B cell (primary cell): Measurements from ENCODE around the gene DUXB. TPM values are rescaled to one million over a fixed set of nuclear protein-coding genes. Genes with fewer than 3 reads are reported as not detected.

Experiments
- ATAC-seq: fragments of 200-7000 bp; cut with Tn5 transposase; one replicate; pipeline ENCODE4 v1.10.0; 2021; ENCODE audit warnings: low read depth, mild to moderate bottlenecking, moderate number of reproducible peaks, moderate library complexity
- CTCF ChIA-PET: fragments of 350-600 bp; sonication (Branson Sonifier 250); formaldehyde crosslinking; loops from one replicate; lab custom pipeline; 2021; ENCODE audit warnings: antibody characterized with exemption, inconsistent platforms; lab: Charles Lee
- POLR2A ChIA-PET: fragments of 350-600 bp; sonication (Branson Sonifier 250); formaldehyde crosslinking; loops from one replicate; lab custom pipeline; 2021; ENCODE audit warnings: antibody characterized with exemption; lab: Charles Lee
- DNase-seq: peaks from one replicate; pipeline ENCODE4 v3.0.0; 2013
- H2AFZ ChIP-seq: 2 replicates; pipeline ENCODE4 v1.6.1; 2012; ENCODE audit warnings: mild to moderate bottlenecking, low read depth, low read length; ENCODE audit not compliant: insufficient read depth, poor library complexity, severe bottlenecking
- H3K27ac ChIP-seq, 2 donors: 1 replicate in 1 of 2; 2 replicates in 1 of 2; pipeline ENCODE4 v1.5.1; 2012 to 2013; ENCODE audit warnings: low read length in 2 of 2, mild to moderate bottlenecking in 2 of 2, moderate library complexity in 1 of 2
- H3K27me3 ChIP-seq, 4 experiments: fragments of 200-600 bp in 1 of 4; sonication (generic) in 1 of 4; replicated peaks in 1 of 4; 1 replicate in 2 of 4; 2 replicates in 2 of 4; pipeline versions ENCODE4 v1.6.1 to v1.7.0; 2013 to 2016; ENCODE audit warnings: low read length in 3 of 4, mild to moderate bottlenecking in 2 of 4, mixed read lengths in 1 of 4, moderate library complexity in 1 of 4; ENCODE audit not compliant: insufficient read depth in 4 of 4, control insufficient read depth in 3 of 4; ENCODE audit errors: control extremely low read depth in 1 of 4
- H3K36me3 ChIP-seq, 2 experiments: replicated peaks in 1 of 2; 1 replicate in 1 of 2; 2 replicates in 1 of 2; pipeline versions ENCODE4 v1.6.1 to v1.7.1; 2013; ENCODE audit warnings: low read length in 1 of 2; ENCODE audit not compliant: insufficient read depth in 2 of 2, control insufficient read depth in 1 of 2; ENCODE audit errors: control extremely low read depth in 1 of 2, extremely low read depth in 1 of 2
- H3K4me1 ChIP-seq, 2 donors: fragments of 200-600 bp in 1 of 2; sonication (generic) in 1 of 2; 1 replicate in 1 of 2; 2 replicates in 1 of 2; pipeline versions ENCODE4 v1.5.1 to v1.6.1; 2013 to 2017; ENCODE audit warnings: low read length in 2 of 2; ENCODE audit not compliant: control insufficient read depth in 2 of 2, insufficient read depth in 2 of 2
- H3K4me2 ChIP-seq: replicated peaks from 2 replicates; pipeline ENCODE3; 2012; ENCODE audit warnings: mild to moderate bottlenecking, low read depth, low read length; ENCODE audit not compliant: poor library complexity, severe bottlenecking
- H3K4me3 ChIP-seq, 5 experiments: fragments of 200-600 bp in 1 of 5; sonication (generic) in 1 of 5; 1 replicate in 3 of 5; 2 replicates in 2 of 5; pipeline versions ENCODE4 v1.5.1 to v1.7.0; 2011 to 2016; ENCODE audit warnings: low read length in 4 of 5, mild to moderate bottlenecking in 4 of 5, low read depth in 2 of 5, control low read depth in 1 of 5, moderate library complexity in 1 of 5; ENCODE audit not compliant: insufficient read depth in 1 of 5; ENCODE audit errors: control extremely low read depth in 1 of 5, extremely low read depth in 1 of 5
- H3K79me2 ChIP-seq: fragments of 200-600 bp; sonication (generic); one replicate; pipeline ENCODE4 v1.6.0; 2016; ENCODE audit warnings: low read length; ENCODE audit not compliant: control insufficient read depth, insufficient read depth
- H3K9ac ChIP-seq: fragments of 200-600 bp; sonication (generic); 2 replicates; pipeline ENCODE4 v1.6.1; 2017; ENCODE audit warnings: mild to moderate bottlenecking, low read length, moderate library complexity
- H3K9me3 ChIP-seq, 3 donors: one replicate each; pipeline versions ENCODE4 v1.6.1 to v1.7.1; 2013; ENCODE audit warnings: low read length in 2 of 3; ENCODE audit not compliant: control insufficient read depth in 2 of 3, insufficient read depth in 1 of 3; ENCODE audit errors: control extremely low read depth in 1 of 3
- H4K20me1 ChIP-seq: 2 replicates; pipeline ENCODE4 v1.6.0; 2012; ENCODE audit warnings: mild to moderate bottlenecking, low read length; ENCODE audit not compliant: insufficient read depth, control insufficient read depth, poor library complexity, severe bottlenecking
- H3K27ac Mint-ChIP-seq: one replicate; pipeline ENCODE4 v1.8.0; 2021; ENCODE audit warnings: mixed read lengths
- H3K27me3 Mint-ChIP-seq: one replicate; pipeline ENCODE4 v1.8.0; 2021; ENCODE audit warnings: mixed read lengths
- H3K4me1 Mint-ChIP-seq: one replicate; pipeline ENCODE4 v1.8.0; 2021; ENCODE audit warnings: mixed read lengths
- H3K4me3 Mint-ChIP-seq: one replicate; pipeline ENCODE4 v1.8.0; 2021; ENCODE audit warnings: mixed read lengths
- H3K9me3 Mint-ChIP-seq: one replicate; pipeline ENCODE4 v1.8.0; 2022; ENCODE audit warnings: mixed read lengths; ENCODE audit not compliant: insufficient read depth
- CTCF ChIP-seq: fragments of 200-600 bp; IDR thresholded peaks from one replicate; pipeline ENCODE4 v1.8.0; 2022; ENCODE audit warnings: antibody characterized with exemption, mild to moderate bottlenecking
- EZH2 ChIP-seq: IDR thresholded peaks from 2 replicates; pipeline ENCODE4 v1.6.1; 2012; ENCODE audit warnings: borderline replicate concordance, low read depth, mild to moderate bottlenecking, moderate library complexity, low read length; ENCODE audit not compliant: insufficient read depth, poor library complexity, severe bottlenecking
- WGBS: methylation state at CpG from one replicate; pipeline ENCODE4 v1.1.5; 2013; ENCODE audit warnings: missing lambda C conversion rate; ENCODE audit not compliant: insufficient coverage; 5-methylcytosine and 5-hydroxymethylcytosine counted together
- intact Hi-C: fragments of 100-400 bp; cut with micrococcal nuclease; formaldehyde crosslinking; loops from one replicate; pipeline ENCODE4 v1.10.0; 2022
- polyA plus RNA-seq: library from polyadenylated mRNA; depleted of rRNA; stranded (reverse); fragments of >200 nt; gene quantifications from 2 replicates; pipeline ENCODE4 v1.2.3, GENCODE V29; 2012
- total RNA-seq, 2 donors: library from RNA; stranded (reverse); fragments of 120-200 nt in 1 of 2; gene quantifications; 1 replicate in 1 of 2; 2 replicates in 1 of 2; pipeline versions ENCODE4 v1.2.3 to v1.2.4, GENCODE V29; 2013 to 2022

DUXB gene
- total and polyA plus RNA-seq, 2 donors (not counting 1 experiment from before 2014, with no cell fraction given), result not detected

DNA sequence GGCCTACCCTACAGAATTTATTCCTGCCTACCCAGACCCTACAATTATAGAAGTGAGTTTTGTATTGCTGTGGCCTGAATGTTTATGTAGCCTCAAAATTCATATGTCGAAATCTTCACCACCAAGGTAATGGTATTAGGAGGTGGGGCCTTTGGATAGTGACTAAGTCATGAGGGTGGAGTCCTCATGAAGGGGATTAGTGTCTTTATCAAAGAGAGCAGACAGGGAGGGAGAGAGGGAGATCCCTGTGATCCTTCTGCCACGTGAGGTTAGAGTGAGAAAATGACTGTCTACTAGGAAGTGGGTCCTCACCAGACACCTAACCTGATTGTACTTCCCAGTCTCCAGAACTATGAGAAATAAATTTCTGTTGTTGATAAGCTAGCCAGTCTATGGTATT, 981 bp upstream of the DUXB start:
- ATAC-seq, result no peak
- H3K27me3 Mint-ChIP-seq, result no peaks in the 10 kb centered on the region
- no peaks in the 10 kb centered on the region for H3K4me1 Mint-ChIP-seq
- no peak overlapping the region for H3K27ac Mint-ChIP-seq
- POLR2A ChIA-PET, result no interaction called here
- no peaks in the 10 kb centered on the region for H3K9me3 ChIP-seq
- no peaks in the 10 kb centered on the region for H3K4me1 ChIP-seq
- H3K36me3 ChIP-seq, result no peaks in the 10 kb centered on the region
- no peaks in the 10 kb centered on the region for H3K79me2 ChIP-seq
- H3K9me3 Mint-ChIP-seq, result no peaks in the 10 kb centered on the region
- no peak overlapping the region for H2AFZ ChIP-seq
- WGBS, result 100% methylated on average over 1 of the region's 2 CpGs
- no peak overlapping the region for H3K27ac ChIP-seq
- H3K4me3 ChIP-seq, result no peak overlapping the region
- TF ChIP-seq EZH2 (no peak), CTCF (no peak)
- CTCF ChIA-PET, result no interaction called here
- DNase-seq, result no peak
- H4K20me1 ChIP-seq, result no peaks in the 10 kb centered on the region
- intact Hi-C loops, result no loop called here
- no peak overlapping the region for H3K4me2 ChIP-seq
- H3K27me3 ChIP-seq, result peaks cover 0 to 3% (median 0%) of the 10 kb centered on the region in 4 experiments
- no peak overlapping the region for H3K9ac ChIP-seq
- no peak overlapping the region for H3K4me3 Mint-ChIP-seq

DNA sequence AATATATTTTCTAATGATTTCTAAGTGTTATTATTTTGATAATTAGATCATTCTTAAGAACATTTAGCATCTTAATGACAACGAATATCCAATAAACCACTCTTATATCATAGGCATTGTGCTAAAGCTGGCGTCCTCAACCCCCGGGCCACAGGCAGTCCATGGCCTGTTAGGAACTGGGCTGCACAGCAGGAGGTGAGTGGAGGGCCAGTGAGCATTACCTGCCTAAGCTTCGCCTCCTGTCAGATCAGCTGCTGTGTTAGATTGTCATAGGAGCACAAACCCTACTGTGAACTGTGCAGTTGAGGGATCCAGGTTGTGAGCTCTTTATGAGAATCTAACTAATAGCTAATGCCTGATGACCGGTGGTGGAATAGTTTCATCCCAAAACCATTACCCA, 3.7 kb downstream of the DUXB start:
- Mint-ChIP-seq H3K4me3 (no peak overlapping the region), H3K27ac (no peak overlapping the region), H3K4me1 (no peaks in the 10 kb centered on the region), H3K9me3 (no peaks in the 10 kb centered on the region), H3K27me3 (no peaks in the 10 kb centered on the region)
- DNase-seq, result no peak
- H3K4me2 ChIP-seq, result no peak overlapping the region
- intact Hi-C loops, result loop anchor here (2.0 kb wide), 1 partner anchor 67 kb away; no protein-coding TSS in a partner anchor
- no peak overlapping the region for H3K4me3 ChIP-seq
- ChIA-PET CTCF (no interaction called here), POLR2A (interaction anchor here (0.6 kb wide), 1 partner anchor 335 kb away, joined by 7 read pairs; no protein-coding TSS in a partner anchor)
- H3K79me2 ChIP-seq, result no peaks in the 10 kb centered on the region
- no peak overlapping the region for H2AFZ ChIP-seq
- no peaks in the 10 kb centered on the region for H3K36me3 ChIP-seq
- no peaks in the 10 kb centered on the region for H4K20me1 ChIP-seq
- 89% methylated on average over 3 of the region's 5 CpGs for WGBS
- no peak for TF ChIP-seq EZH2
- no peak for TF ChIP-seq CTCF
- no peaks in the 10 kb centered on the region for H3K9me3 ChIP-seq
- H3K27ac ChIP-seq, result no peak overlapping the region
- H3K9ac ChIP-seq, result no peak overlapping the region
- H3K4me1 ChIP-seq, result no peaks in the 10 kb centered on the region
- no peaks in the 10 kb centered on the region for H3K27me3 ChIP-seq
- no peak for ATAC-seq
